Measurements from ENCODE around the gene CDKAL1.

The CDKAL1 gene

DNA sequence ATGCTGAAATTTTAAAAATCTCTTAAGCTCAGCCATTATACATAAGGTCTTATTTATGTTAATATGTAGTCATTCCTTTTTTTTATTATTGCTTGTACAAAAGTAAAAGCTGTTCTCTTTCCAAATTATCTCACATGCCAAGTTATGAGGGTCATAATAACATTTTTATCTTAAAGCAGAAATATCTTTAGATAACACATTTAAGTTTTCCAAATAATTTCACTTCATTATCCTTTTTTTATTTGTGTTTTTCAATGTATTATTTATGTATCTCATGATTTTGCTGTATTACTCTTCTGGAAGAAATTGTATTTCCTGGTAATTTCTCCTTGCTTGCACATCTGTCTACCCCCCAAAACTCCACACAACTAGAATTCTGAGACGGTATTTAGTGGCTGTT is 598.2 kb downstream of the CDKAL1 start:
- Histone ChIP-seq H3K36me3 (ENCODE audit: insufficient read depth) (no peaks in the 10 kb centered on the region), H4K20me1 (ENCODE audit: insufficient read depth) (no peaks in the 10 kb centered on the region), H3K4me1 (ENCODE audit: low read depth, poor library complexity, severe bottlenecking) (no peaks in the 10 kb centered on the region), H3K4me2 (no peak overlapping the region), H3K4me3 (IDR thresholded peaks at IDR 0.05; ENCODE audit: insufficient read depth, low read depth, low read length) (no peak overlapping the region), H3K79me2 (ENCODE audit: insufficient read depth, low read depth) (no peaks in the 10 kb centered on the region), H3K27ac (no peak overlapping the region), H3K9ac (no peak overlapping the region), H3K27me3 (ENCODE audit: insufficient read depth, low read depth) (no peaks in the 10 kb centered on the region), H2AFZ (ENCODE audit: low read depth) (no peak overlapping the region)
- TF ChIP-seq, protein P1, sequence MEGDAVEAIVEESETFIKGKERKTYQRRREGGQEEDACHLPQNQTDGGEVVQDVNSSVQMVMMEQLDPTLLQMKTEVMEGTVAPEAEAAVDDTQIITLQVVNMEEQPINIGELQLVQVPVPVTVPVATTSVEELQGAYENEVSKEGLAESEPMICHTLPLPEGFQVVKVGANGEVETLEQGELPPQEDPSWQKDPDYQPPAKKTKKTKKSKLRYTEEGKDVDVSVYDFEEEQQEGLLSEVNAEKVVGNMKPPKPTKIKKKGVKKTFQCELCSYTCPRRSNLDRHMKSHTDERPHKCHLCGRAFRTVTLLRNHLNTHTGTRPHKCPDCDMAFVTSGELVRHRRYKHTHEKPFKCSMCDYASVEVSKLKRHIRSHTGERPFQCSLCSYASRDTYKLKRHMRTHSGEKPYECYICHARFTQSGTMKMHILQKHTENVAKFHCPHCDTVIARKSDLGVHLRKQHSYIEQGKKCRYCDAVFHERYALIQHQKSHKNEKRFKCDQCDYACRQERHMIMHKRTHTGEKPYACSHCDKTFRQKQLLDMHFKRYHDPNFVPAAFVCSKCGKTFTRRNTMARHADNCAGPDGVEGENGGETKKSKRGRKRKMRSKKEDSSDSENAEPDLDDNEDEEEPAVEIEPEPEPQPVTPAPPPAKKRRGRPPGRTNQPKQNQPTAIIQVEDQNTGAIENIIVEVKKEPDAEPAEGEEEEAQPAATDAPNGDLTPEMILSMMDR (conservative IDR thresholded peaks at IDR 0.05; ENCODE audit: low read depth, low read length): no peak

DNA sequence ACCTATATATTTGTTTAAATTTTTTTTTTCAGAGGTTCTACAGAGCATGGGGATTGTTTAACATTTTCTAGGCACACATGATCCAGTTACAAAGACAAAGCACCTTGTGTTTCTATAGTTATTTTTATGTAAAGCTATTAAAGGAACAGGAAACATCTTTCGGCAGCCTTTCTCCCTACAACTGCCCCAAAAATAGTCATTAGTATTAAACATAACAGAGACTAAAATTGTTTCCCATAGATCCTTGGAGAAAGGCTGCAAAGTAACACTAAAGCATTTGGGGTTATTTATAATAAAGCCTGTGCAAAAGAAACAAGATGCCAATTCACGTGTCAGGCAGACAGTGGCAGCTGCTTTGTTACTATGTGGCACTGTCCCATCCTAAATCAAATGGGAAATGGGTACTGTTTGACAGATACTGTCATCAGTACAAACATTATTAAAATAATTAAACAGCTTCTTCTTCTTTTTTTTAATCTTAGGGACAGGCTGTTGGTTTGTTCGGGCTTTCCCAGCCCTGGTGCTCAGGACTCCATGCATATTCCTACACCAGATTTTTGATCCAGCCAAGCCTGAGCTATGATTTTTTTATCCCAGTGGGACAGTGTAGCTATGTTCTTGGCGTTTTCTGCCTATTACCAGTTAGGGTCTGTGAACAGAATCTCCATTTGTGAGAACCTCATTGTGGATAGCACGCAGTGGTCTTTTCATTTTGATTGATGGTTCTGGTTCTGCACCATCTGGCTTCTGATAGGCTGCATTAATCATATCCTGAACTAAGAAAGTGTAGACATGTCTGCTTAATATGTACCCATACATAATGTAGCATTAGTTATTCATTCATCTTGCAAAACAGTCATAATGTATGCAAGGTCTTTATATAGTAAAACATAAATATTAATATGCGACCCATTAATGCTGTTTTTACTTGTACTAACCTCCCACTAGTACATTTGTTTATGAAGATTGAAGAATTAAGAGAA is 598.9 kb downstream of the CDKAL1 start:
- no peaks in the 10 kb centered on the region for H3K36me3 ChIP-seq (ENCODE audit: insufficient read depth)
- no peaks in the 10 kb centered on the region for H3K27me3 ChIP-seq (ENCODE audit: insufficient read depth, low read depth)
- no peak overlapping the region for H2AFZ ChIP-seq (ENCODE audit: low read depth)
- H3K4me2 ChIP-seq: no peak overlapping the region
- H3K79me2 ChIP-seq (ENCODE audit: insufficient read depth, low read depth): no peaks in the 10 kb centered on the region
- H3K4me1 ChIP-seq (ENCODE audit: low read depth, poor library complexity, severe bottlenecking): no peaks in the 10 kb centered on the region
- H3K9ac ChIP-seq: no peak overlapping the region
- no peak overlapping the region for H3K4me3 ChIP-seq (IDR thresholded peaks at IDR 0.05; ENCODE audit: insufficient read depth, low read depth, low read length)
- H3K27ac ChIP-seq: no peak overlapping the region
- H4K20me1 ChIP-seq (ENCODE audit: insufficient read depth): no peaks in the 10 kb centered on the region
- TF ChIP-seq, protein P1 (conservative IDR thresholded peaks at IDR 0.05; ENCODE audit: low read depth, low read length): no peak

GRCh38 chr6:21133901-21134300 is 599.6 kb downstream of the CDKAL1 start:
- Histone ChIP-seq H3K4me2 (no peak overlapping the region), H3K9ac (no peak overlapping the region), H3K27me3 (ENCODE audit: insufficient read depth, low read depth) (no peaks in the 10 kb centered on the region), H3K36me3 (ENCODE audit: insufficient read depth) (no peaks in the 10 kb centered on the region), H3K4me3 (IDR thresholded peaks at IDR 0.05; ENCODE audit: insufficient read depth, low read depth, low read length) (no peak overlapping the region), H3K4me1 (ENCODE audit: low read depth, poor library complexity, severe bottlenecking) (no peaks in the 10 kb centered on the region), H2AFZ (ENCODE audit: low read depth) (no peak overlapping the region), H3K79me2 (ENCODE audit: insufficient read depth, low read depth) (no peaks in the 10 kb centered on the region), H3K27ac (no peak overlapping the region), H4K20me1 (ENCODE audit: insufficient read depth) (no peaks in the 10 kb centered on the region)
- TF ChIP-seq, protein P1 (conservative IDR thresholded peaks at IDR 0.05; ENCODE audit: low read depth, low read length): no peak

DNA sequence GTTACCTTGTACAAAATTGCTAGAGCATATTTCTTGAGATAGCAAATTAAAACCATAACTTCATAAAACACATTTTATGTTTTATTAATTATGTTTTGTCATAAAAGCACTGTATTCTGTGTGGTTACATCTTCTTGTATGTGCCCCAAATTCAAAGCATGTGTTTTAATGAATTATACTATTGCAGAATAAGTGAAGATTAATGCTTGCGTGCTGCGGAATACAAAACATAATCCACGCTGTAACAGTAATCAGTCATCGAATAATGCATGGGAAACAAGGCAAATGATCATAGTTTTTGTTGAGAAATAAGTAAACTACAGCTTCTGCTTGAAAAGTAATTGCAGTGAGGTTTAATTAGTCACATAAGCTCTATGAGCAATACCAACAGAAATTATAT is 600.1 kb downstream of the CDKAL1 start:
- Histone ChIP-seq H3K4me2 (no peak overlapping the region), H3K27ac (no peak overlapping the region), H3K27me3 (ENCODE audit: insufficient read depth, low read depth) (no peaks in the 10 kb centered on the region), H3K36me3 (ENCODE audit: insufficient read depth) (no peaks in the 10 kb centered on the region), H3K4me3 (IDR thresholded peaks at IDR 0.05; ENCODE audit: insufficient read depth, low read depth, low read length) (no peak overlapping the region), H2AFZ (ENCODE audit: low read depth) (no peak overlapping the region), H3K9ac (no peak overlapping the region), H3K79me2 (ENCODE audit: insufficient read depth, low read depth) (no peaks in the 10 kb centered on the region), H4K20me1 (ENCODE audit: insufficient read depth) (no peaks in the 10 kb centered on the region), H3K4me1 (ENCODE audit: low read depth, poor library complexity, severe bottlenecking) (no peaks in the 10 kb centered on the region)
- TF ChIP-seq, protein P1 (conservative IDR thresholded peaks at IDR 0.05; ENCODE audit: low read depth, low read length): no peak
